ENCODE measurements around the gene TLR7.

The TLR7 gene

GRCh38 chrX:12899506-12899905, 32.6 kb downstream of the TLR7 start:
- H3K27me3 Mint-ChIP-seq: no peaks in the 10 kb centered on the region
- H3K9me3 Mint-ChIP-seq: no peaks in the 10 kb centered on the region

GRCh38 chrX:12901486-12901885, 34.6 kb downstream of the TLR7 start:
- H3K36me3 Mint-ChIP-seq (ENCODE audit: low read depth): no peaks in the 10 kb centered on the region
- no peak for ATAC-seq
- no peak overlapping the region for H3K27ac Mint-ChIP-seq
- H3K4me3 Mint-ChIP-seq: no peak overlapping the region
- peaks cover 11% of the 10 kb centered on the region for H3K4me1 Mint-ChIP-seq
- H3K27me3 Mint-ChIP-seq: no peaks in the 10 kb centered on the region
- DNase-seq: peak; percentile 69
- no peaks in the 10 kb centered on the region for H3K9me3 Mint-ChIP-seq

More at GRCh38 chrX:12899506-12899905, 32.6 kb downstream of the TLR7 start:
- Mint-ChIP-seq H3K27ac (no peak overlapping the region), H3K4me1 (peaks cover 11% of the 10 kb centered on the region), H3K4me3 (no peak overlapping the region), H3K36me3 (ENCODE audit: low read depth) (no peaks in the 10 kb centered on the region)
- DNase-seq: no peak
- ATAC-seq: no peak

- H3K4me1 Mint-ChIP-seq: peaks cover 2% of the 10 kb centered on the region
- ATAC-seq (no peak), DNase-seq (no peak)
- no peaks in the 10 kb centered on the region for H3K9me3 Mint-ChIP-seq
- no peak overlapping the region for H3K4me3 Mint-ChIP-seq
- no peaks in the 10 kb centered on the region for H3K36me3 Mint-ChIP-seq (ENCODE audit: low read depth)
- no peaks in the 10 kb centered on the region for H3K27me3 Mint-ChIP-seq
- no peak overlapping the region for H3K27ac Mint-ChIP-seq
These were observed 36.8 kb downstream of the TLR7 start for GRCh38 chrX:12903646-12904045.

- DNase-seq (no peak), ATAC-seq (no peak)
- Mint-ChIP-seq H3K4me1 (peaks cover 13% of the 10 kb centered on the region), H3K9me3 (no peaks in the 10 kb centered on the region), H3K27ac (no peak within 1 kb of the TSS), H3K4me3 (no peak within 1 kb of the TSS), H3K36me3 (ENCODE audit: low read depth) (no peaks in the 10 kb centered on the region), H3K27me3 (no peaks in the 10 kb centered on the region)
These were observed 39.3 kb downstream of the TLR7 start, which contains the start of gene TLR8 for GRCh38 chrX:12906046-12906761. TSS of gene TLR8 (plus strand) at chrX:12906620. CDS start at chrX:12906707, 87 bp downstream.

GRCh38 chrX:12910423-12911121, 43.7 kb downstream of the TLR7 start:
- ATAC-seq (peak; percentile 40), DNase-seq (no peak)
- no peak overlapping the region for H3K27ac Mint-ChIP-seq
- H3K36me3 Mint-ChIP-seq (ENCODE audit: low read depth): no peaks in the 10 kb centered on the region
- no peaks in the 10 kb centered on the region for H3K27me3 Mint-ChIP-seq
- no peak overlapping the region for H3K4me3 Mint-ChIP-seq
- no peaks in the 10 kb centered on the region for H3K9me3 Mint-ChIP-seq
- peaks cover 20% of the 10 kb centered on the region for H3K4me1 Mint-ChIP-seq

GRCh38 chrX:12911122-12911470, 44.2 kb downstream of the TLR7 start:
- DNase-seq (no peak), ATAC-seq (peak; percentile 46)
- H3K4me3 Mint-ChIP-seq: no peak overlapping the region
- no peaks in the 10 kb centered on the region for H3K27me3 Mint-ChIP-seq
- no peaks in the 10 kb centered on the region for H3K36me3 Mint-ChIP-seq (ENCODE audit: low read depth)
- no peaks in the 10 kb centered on the region for H3K9me3 Mint-ChIP-seq
- H3K27ac Mint-ChIP-seq: no peak overlapping the region
- peaks cover 20% of the 10 kb centered on the region for H3K4me1 Mint-ChIP-seq

- Mint-ChIP-seq H3K36me3 (ENCODE audit: low read depth) (no peaks in the 10 kb centered on the region), H3K27me3 (no peaks in the 10 kb centered on the region), H3K27ac (no peak overlapping the region), H3K4me1 (peaks cover 20% of the 10 kb centered on the region), H3K4me3 (no peak overlapping the region), H3K9me3 (no peaks in the 10 kb centered on the region)
- ATAC-seq: no peak
- no peak for DNase-seq
These were observed 46.1 kb downstream of the TLR7 start for GRCh38 chrX:12912791-12913482.

GRCh38 chrX:12917753-12918152, 50.9 kb downstream of the TLR7 start:
- Mint-ChIP-seq H3K4me1 (peaks cover 9% of the 10 kb centered on the region), H3K27ac (no peak overlapping the region), H3K4me3 (no peak overlapping the region), H3K9me3 (no peaks in the 10 kb centered on the region), H3K27me3 (no peaks in the 10 kb centered on the region), H3K36me3 (ENCODE audit: low read depth) (no peaks in the 10 kb centered on the region)
- DNase-seq: no peak
- no peak for ATAC-seq

- no peak overlapping the region for H3K4me3 Mint-ChIP-seq
- ATAC-seq (peak; percentile 36), DNase-seq (no peak)
- H3K9me3 Mint-ChIP-seq: no peaks in the 10 kb centered on the region
- no peak overlapping the region for H3K27ac Mint-ChIP-seq
- H3K4me1 Mint-ChIP-seq: peaks cover 9% of the 10 kb centered on the region
- peaks cover 3% of the 10 kb centered on the region for H3K27me3 Mint-ChIP-seq
- H3K36me3 Mint-ChIP-seq (ENCODE audit: low read depth): no peaks in the 10 kb centered on the region
These were observed 52.2 kb downstream of the TLR7 start for GRCh38 chrX:12919051-12919450.

GRCh38 chrX:12919620-12920019, 52.7 kb downstream of the TLR7 start:
- DNase-seq (no peak), ATAC-seq (no peak)
- Mint-ChIP-seq H3K27ac (no peak overlapping the region), H3K27me3 (peaks cover 3% of the 10 kb centered on the region), H3K36me3 (ENCODE audit: low read depth) (no peaks in the 10 kb centered on the region), H3K9me3 (no peaks in the 10 kb centered on the region), H3K4me1 (peaks cover 9% of the 10 kb centered on the region), H3K4me3 (no peak overlapping the region)

- Mint-ChIP-seq H3K27me3 (peaks cover 3% of the 10 kb centered on the region), H3K4me3 (no peak overlapping the region), H3K27ac (no peak overlapping the region), H3K36me3 (ENCODE audit: low read depth) (no peaks in the 10 kb centered on the region), H3K4me1 (peaks cover 9% of the 10 kb centered on the region), H3K9me3 (no peaks in the 10 kb centered on the region)
- ATAC-seq (no peak), DNase-seq (no peak)
These were observed 54.1 kb downstream of the TLR7 start for GRCh38 chrX:12920990-12921389.

GRCh38 chrX:12921886-12922598, 55.2 kb downstream of the TLR7 start:
- Mint-ChIP-seq H3K27me3 (peaks cover 3% of the 10 kb centered on the region), H3K4me1 (peaks cover 9% of the 10 kb centered on the region), H3K9me3 (no peaks in the 10 kb centered on the region), H3K27ac (no peak overlapping the region), H3K36me3 (ENCODE audit: low read depth) (no peaks in the 10 kb centered on the region), H3K4me3 (no peak overlapping the region)
- no peak for DNase-seq
- no peak for ATAC-seq

GRCh38 chrX:12922599-12922919, 55.7 kb downstream of the TLR7 start:
- Mint-ChIP-seq H3K27ac (no peak overlapping the region), H3K4me3 (no peak overlapping the region), H3K27me3 (peaks cover 3% of the 10 kb centered on the region), H3K9me3 (no peaks in the 10 kb centered on the region), H3K36me3 (ENCODE audit: low read depth) (no peaks in the 10 kb centered on the region), H3K4me1 (peaks cover 9% of the 10 kb centered on the region)
- ATAC-seq (no peak), DNase-seq (no peak)

- Mint-ChIP-seq H3K9me3 (no peaks in the 10 kb centered on the region), H3K27me3 (no peaks in the 10 kb centered on the region), H3K27ac (no peak overlapping the region), H3K4me3 (no peak overlapping the region), H3K36me3 (ENCODE audit: low read depth) (no peaks in the 10 kb centered on the region), H3K4me1 (peaks cover 18% of the 10 kb centered on the region)
- peak; percentile 79 for ATAC-seq
- no peak for DNase-seq
These were observed 62.8 kb downstream of the TLR7 start for GRCh38 chrX:12929701-12930100.
